Measurements from ENCODE around the gene PLEKHA4. TPM values are rescaled to one million over a fixed set of nuclear protein-coding genes. Genes with fewer than 3 reads are reported as not detected.

Gene PLEKHA4
- total RNA-seq, 2 experiments from 2014 or later: 8.1 to 8.4 TPM

GRCh38 chr19:48821633-48822032 lies 46.8 kb downstream of the PLEKHA4 start:
- no peak overlapping the region for H2AFZ ChIP-seq (ENCODE audit: low read length)
- no peak overlapping the region for H3K27ac ChIP-seq (ENCODE audit: low read depth, low read length, poor library complexity, severe bottlenecking)
- H3K9me3 ChIP-seq (ENCODE audit: low read length): no peaks in the 10 kb centered on the region
- intact Hi-C loops (cut with micrococcal nuclease; ENCODE audit: unreplicated experiment): loop anchor here (5.0 kb wide), 1 partner anchor 311 kb away; no protein-coding TSS in a partner anchor
- no peak overlapping the region for H3K4me2 ChIP-seq (ENCODE audit: low read length)
- TF ChIP-seq EZH2phosphoT487 (IDR thresholded peaks at IDR 0.05; ENCODE audit: borderline replicate concordance, low read depth, low read length): no peak
- TF ChIP-seq CTCF (conservative IDR thresholded peaks at IDR 0.05; ENCODE audit: low read length): no peak
- BruUV-seq (replicated peaks): no TSS peak
- no peaks in the 10 kb centered on the region for H3K36me3 ChIP-seq (ENCODE audit: insufficient read depth, low read length)
- H3K4me3 ChIP-seq (ENCODE audit: low read depth, low read length, poor library complexity, severe bottlenecking): no peak overlapping the region
- DNase-seq (ENCODE audit: low spot score): no peak
- H3K9me2 ChIP-seq (ENCODE audit: insufficient read depth, low read length): no peaks in the 10 kb centered on the region
- CTCF ChIA-PET (ENCODE audit: unreplicated experiment): no interaction called here
- peaks cover 3% of the 10 kb centered on the region for H3K4me1 ChIP-seq (ENCODE audit: insufficient read depth, low read length, poor library complexity, severe bottlenecking)
- POLR2A ChIA-PET: no interaction called here
- H3K79me2 ChIP-seq (ENCODE audit: insufficient read depth, low read depth, low read length): no peaks in the 10 kb centered on the region
- no peaks in the 10 kb centered on the region for H4K20me1 ChIP-seq (ENCODE audit: insufficient read depth, low read length)

- H3K9me3 ChIP-seq (ENCODE audit: low read length): no peaks in the 10 kb centered on the region
- H3K9me2 ChIP-seq (ENCODE audit: insufficient read depth, low read length): no peaks in the 10 kb centered on the region
- no peak overlapping the region for H3K4me3 ChIP-seq (ENCODE audit: low read depth, low read length, poor library complexity, severe bottlenecking)
- no peak overlapping the region for H3K4me2 ChIP-seq (ENCODE audit: low read length)
- intact Hi-C loops (cut with micrococcal nuclease; ENCODE audit: unreplicated experiment): no loop called here
- H4K20me1 ChIP-seq (ENCODE audit: insufficient read depth, low read length): no peaks in the 10 kb centered on the region
- ChIA-PET CTCF (ENCODE audit: unreplicated experiment) (interaction anchor here (0.6 kb wide), 1 partner anchor 91 kb away, joined by 3 read pairs; no protein-coding TSS in a partner anchor), POLR2A (no interaction called here)
- H3K4me1 ChIP-seq (ENCODE audit: insufficient read depth, low read length, poor library complexity, severe bottlenecking): peaks cover 13% of the 10 kb centered on the region
- H2AFZ ChIP-seq (ENCODE audit: low read length): no peak overlapping the region
- no peak for DNase-seq (ENCODE audit: low spot score)
- H3K36me3 ChIP-seq (ENCODE audit: insufficient read depth, low read length): no peaks in the 10 kb centered on the region
- TF ChIP-seq EZH2phosphoT487 (IDR thresholded peaks at IDR 0.05; ENCODE audit: borderline replicate concordance, low read depth, low read length) (no peak), CTCF (conservative IDR thresholded peaks at IDR 0.05; ENCODE audit: low read length) (no peak)
- no peak overlapping the region for H3K27ac ChIP-seq (ENCODE audit: low read depth, low read length, poor library complexity, severe bottlenecking)
- no TSS peak for BruUV-seq (replicated peaks)
- H3K79me2 ChIP-seq (ENCODE audit: insufficient read depth, low read depth, low read length): no peaks in the 10 kb centered on the region
These were observed 49.0 kb downstream of the PLEKHA4 start for GRCh38 chr19:48819366-48819816.

DNA sequence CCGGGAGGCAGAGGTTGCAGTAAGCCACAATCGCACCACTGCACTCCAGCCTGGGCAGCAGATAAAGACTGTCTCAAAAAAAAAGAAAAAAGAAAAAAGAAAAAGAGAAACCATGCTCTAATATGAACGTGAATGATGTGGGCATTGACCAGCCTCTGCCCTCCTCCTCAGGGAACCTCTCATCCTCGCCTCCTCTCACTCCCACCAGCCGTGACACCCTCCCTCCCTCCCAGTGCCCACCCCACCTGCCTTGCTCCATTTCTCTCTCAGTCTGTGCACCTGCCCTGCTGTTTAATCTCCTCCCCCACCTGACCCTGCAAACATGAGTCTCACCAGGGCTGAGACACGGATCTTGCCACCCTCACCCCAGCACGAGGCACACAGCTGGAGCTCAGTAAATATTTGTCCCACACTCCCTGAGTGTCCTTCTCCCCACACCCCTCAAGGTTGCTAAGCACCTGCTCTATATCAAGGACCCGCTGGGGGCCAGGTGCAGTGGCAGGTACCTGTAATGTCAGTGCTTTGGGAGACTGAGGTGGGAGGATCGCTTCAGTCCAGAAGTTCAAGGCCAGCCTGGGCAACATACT lies 50.1 kb downstream of the PLEKHA4 start:
- Histone ChIP-seq H3K27ac (ENCODE audit: low read depth, low read length, poor library complexity, severe bottlenecking) (no peak overlapping the region), H3K4me2 (ENCODE audit: low read length) (no peak overlapping the region), H4K20me1 (ENCODE audit: insufficient read depth, low read length) (no peaks in the 10 kb centered on the region), H3K36me3 (ENCODE audit: insufficient read depth, low read length) (no peaks in the 10 kb centered on the region), H3K4me3 (ENCODE audit: low read depth, low read length, poor library complexity, severe bottlenecking) (no peak overlapping the region), H3K9me3 (ENCODE audit: low read length) (no peaks in the 10 kb centered on the region), H3K9me2 (ENCODE audit: insufficient read depth, low read length) (no peaks in the 10 kb centered on the region), H3K4me1 (ENCODE audit: insufficient read depth, low read length, poor library complexity, severe bottlenecking) (peaks cover 13% of the 10 kb centered on the region), H3K79me2 (ENCODE audit: insufficient read depth, low read depth, low read length) (no peaks in the 10 kb centered on the region), H2AFZ (ENCODE audit: low read length) (no peak overlapping the region)
- no TSS peak for BruUV-seq (replicated peaks)
- TF ChIP-seq EZH2phosphoT487 (IDR thresholded peaks at IDR 0.05; ENCODE audit: borderline replicate concordance, low read depth, low read length) (no peak), CTCF (conservative IDR thresholded peaks at IDR 0.05; ENCODE audit: low read length) (no peak)
- ChIA-PET POLR2A (no interaction called here), CTCF (ENCODE audit: unreplicated experiment) (no interaction called here)
- no peak for DNase-seq (ENCODE audit: low spot score)
- intact Hi-C loops (cut with micrococcal nuclease; ENCODE audit: unreplicated experiment): no loop called here

Measured in OCI-LY7 (cell line).